Measurements from ENCODE around the gene TMEM154.

- TF ChIP-seq POLR2AphosphoS5 (IDR thresholded peaks at IDR 0.05) (no peak), CTCF (IDR thresholded peaks at IDR 0.05) (no peak), POLR2A (IDR thresholded peaks at IDR 0.05) (no peak)
Measured at GRCh38 chr4:152572417-152573086, 107.2 kb downstream of the TMEM154 start.
